HG03045 (cell line): ENCODE measurements around the gene SESN1.

ENCODE experiments used
- ATAC-seq: cut with Tn5 transposase; IDR thresholded peaks from one replicate; pipeline ENCODE4 v1.9.1; 2021; ENCODE audit warnings: mild to moderate bottlenecking, moderate library complexity; ENCODE audit not compliant: unreplicated experiment

Gene SESN1

GRCh38 chr6:109031416-109031815, 63.2 kb downstream of the SESN1 start:
- ATAC-seq = no peak

- ATAC-seq = no peak
Measured at GRCh38 chr6:109029313-109029712, 65.3 kb downstream of the SESN1 start.

GRCh38 chr6:109028439-109028838, 66.2 kb downstream of the SESN1 start:
- no peak for ATAC-seq

- no peak for ATAC-seq
Measured at GRCh38 chr6:109027964-109028363, 66.7 kb downstream of the SESN1 start.

GRCh38 chr6:109025639-109026038, 69.0 kb downstream of the SESN1 start:
- no peak for ATAC-seq

- no peak for ATAC-seq
Measured at GRCh38 chr6:109024784-109025183, 69.9 kb downstream of the SESN1 start.

- ATAC-seq = no peak
Measured at GRCh38 chr6:109024368-109024767, 70.3 kb downstream of the SESN1 start.

- ATAC-seq = no peak
Measured at GRCh38 chr6:109023356-109023925, 71.2 kb downstream of the SESN1 start.

- no peak for ATAC-seq
Measured at GRCh38 chr6:109021870-109022269, 72.8 kb downstream of the SESN1 start.

GRCh38 chr6:109019911-109020310, 74.7 kb downstream of the SESN1 start:
- ATAC-seq = no peak

- ATAC-seq = no peak
Measured at GRCh38 chr6:109015176-109015575, 79.5 kb downstream of the SESN1 start.

- ATAC-seq = no peak
Measured at GRCh38 chr6:109014606-109015005, 80.0 kb downstream of the SESN1 start.

- no peak for ATAC-seq
Measured at GRCh38 chr6:109013656-109014305, 80.9 kb downstream of the SESN1 start.

GRCh38 chr6:109010705-109011102, 83.9 kb downstream of the SESN1 start:
- no peak for ATAC-seq

GRCh38 chr6:109009962-109010704, 84.5 kb downstream of the SESN1 start:
- no peak for ATAC-seq

GRCh38 chr6:109009236-109009961, 85.2 kb downstream of the SESN1 start:
- ATAC-seq = peak; percentile 97

- peak; percentile 23 for ATAC-seq
Measured at GRCh38 chr6:109008537-109009235, 86.0 kb downstream of the SESN1 start.

GRCh38 chr6:109008054-109008453, 86.6 kb downstream of the SESN1 start:
- no peak for ATAC-seq

- ATAC-seq = no peak
Measured at GRCh38 chr6:109007521-109007920, 87.1 kb downstream of the SESN1 start.

- ATAC-seq = no peak
Measured at GRCh38 chr6:109006818-109007217, 87.8 kb downstream of the SESN1 start.

- no peak for ATAC-seq
Measured at GRCh38 chr6:109002882-109003281, 91.8 kb downstream of the SESN1 start.
